HFFc6 (cell line): ENCODE results near the gene OGA. TPM values are rescaled to one million over a fixed set of nuclear protein-coding genes. Genes with fewer than 3 reads are reported as not detected.

Experiments used
- DNase-seq: peaks from one replicate; pipeline ENCODE4 v3.0.0-alpha.2; 2018
- H3K27ac Mint-ChIP-seq: 2 replicates; pipeline ENCODE4 v1.8.0; 2020; ENCODE audit warnings: mild to moderate bottlenecking, mixed read lengths
- H3K27me3 Mint-ChIP-seq: 2 replicates; pipeline ENCODE4 v1.8.0; 2021; ENCODE audit warnings: mild to moderate bottlenecking, moderate library complexity, mixed read lengths; ENCODE audit not compliant: insufficient read depth
- H3K36me3 Mint-ChIP-seq: 2 replicates; pipeline ENCODE4 v1.8.0; 2021; ENCODE audit warnings: low read depth, mixed read lengths
- H3K4me1 Mint-ChIP-seq: 2 replicates; pipeline ENCODE4 v1.8.0; 2020; ENCODE audit warnings: low read depth, mixed read lengths
- H3K4me3 Mint-ChIP-seq: 2 replicates; pipeline ENCODE4 v1.8.0; 2020; ENCODE audit warnings: mild to moderate bottlenecking, moderate library complexity, mixed read lengths
- H3K9me3 Mint-ChIP-seq: 2 replicates; pipeline ENCODE4 v1.8.0; 2020; ENCODE audit warnings: mild to moderate bottlenecking, mixed read lengths
- CTCF ChIP-seq: fragments of 200-600 bp; sonication (generic); IDR thresholded peaks from 2 replicates; pipeline ENCODE4 v1.5.0; 2021; ENCODE audit warnings: antibody characterized with exemption, mild to moderate bottlenecking
- total RNA-seq, 6 experiments: library from RNA; stranded (reverse); fragmentation: NEBNext Ultra II Directional; extraction: Animal tissue kit (Norgen Biotek cat#: 25700); gene quantifications; 2 replicates in 1 of 6; 3 replicates in 5 of 6; pipeline ENCODE4 v1.2.3, GENCODE V29; 2021

OGA gene
- total RNA-seq, 6 experiments from 2014 or later = 56.2 to 61.6 (median 59.1) TPM

GRCh38 chr10:101772017-101772894, 46.0 kb downstream of the OGA start:
- no peak overlapping the region for H3K4me3 Mint-ChIP-seq
- no peaks in the 10 kb centered on the region for H3K36me3 Mint-ChIP-seq
- no peak for TF ChIP-seq CTCF
- DNase-seq = no peak
- H3K9me3 Mint-ChIP-seq = no peaks in the 10 kb centered on the region
- H3K27ac Mint-ChIP-seq = no peak overlapping the region
- peaks cover 11% of the 10 kb centered on the region for H3K4me1 Mint-ChIP-seq
- peaks cover 54% of the 10 kb centered on the region for H3K27me3 Mint-ChIP-seq

- Mint-ChIP-seq H3K27me3 (peaks cover 56% of the 10 kb centered on the region), H3K9me3 (no peaks in the 10 kb centered on the region), H3K4me3 (no peak overlapping the region), H3K36me3 (no peaks in the 10 kb centered on the region), H3K27ac (no peak overlapping the region), H3K4me1 (peaks cover 11% of the 10 kb centered on the region)
- no peak for TF ChIP-seq CTCF
- no peak for DNase-seq
Measured at GRCh38 chr10:101771380-101771779, 46.9 kb downstream of the OGA start.

- H3K36me3 Mint-ChIP-seq = no peaks in the 10 kb centered on the region
- H3K4me3 Mint-ChIP-seq = no peak overlapping the region
- no peak for DNase-seq
- TF ChIP-seq CTCF = no peak
- H3K4me1 Mint-ChIP-seq = peaks cover 11% of the 10 kb centered on the region
- H3K27me3 Mint-ChIP-seq = peaks cover 63% of the 10 kb centered on the region
- no peaks in the 10 kb centered on the region for H3K9me3 Mint-ChIP-seq
- H3K27ac Mint-ChIP-seq = no peak overlapping the region
Measured at GRCh38 chr10:101770331-101771215, 47.7 kb downstream of the OGA start.

GRCh38 chr10:101769541-101770180, 48.6 kb downstream of the OGA start:
- Mint-ChIP-seq H3K27ac (no peak overlapping the region), H3K4me1 (peaks cover 11% of the 10 kb centered on the region), H3K4me3 (no peak overlapping the region), H3K27me3 (peaks cover 67% of the 10 kb centered on the region), H3K9me3 (no peaks in the 10 kb centered on the region), H3K36me3 (no peaks in the 10 kb centered on the region)
- no peak for DNase-seq
- no peak for TF ChIP-seq CTCF

GRCh38 chr10:101768791-101769170, 49.5 kb downstream of the OGA start:
- Mint-ChIP-seq H3K36me3 (no peaks in the 10 kb centered on the region), H3K27ac (no peak overlapping the region)
- no peak for DNase-seq

More at GRCh38 chr10:101768791-101769170, 49.5 kb downstream of the OGA start:
- H3K27me3 Mint-ChIP-seq = peaks cover 64% of the 10 kb centered on the region
- TF ChIP-seq CTCF = no peak
- H3K4me1 Mint-ChIP-seq = peaks cover 6% of the 10 kb centered on the region
- H3K9me3 Mint-ChIP-seq = no peaks in the 10 kb centered on the region
- no peak overlapping the region for H3K4me3 Mint-ChIP-seq
